ENCODE results near the gene DENND11.

DENND11 gene

DNA sequence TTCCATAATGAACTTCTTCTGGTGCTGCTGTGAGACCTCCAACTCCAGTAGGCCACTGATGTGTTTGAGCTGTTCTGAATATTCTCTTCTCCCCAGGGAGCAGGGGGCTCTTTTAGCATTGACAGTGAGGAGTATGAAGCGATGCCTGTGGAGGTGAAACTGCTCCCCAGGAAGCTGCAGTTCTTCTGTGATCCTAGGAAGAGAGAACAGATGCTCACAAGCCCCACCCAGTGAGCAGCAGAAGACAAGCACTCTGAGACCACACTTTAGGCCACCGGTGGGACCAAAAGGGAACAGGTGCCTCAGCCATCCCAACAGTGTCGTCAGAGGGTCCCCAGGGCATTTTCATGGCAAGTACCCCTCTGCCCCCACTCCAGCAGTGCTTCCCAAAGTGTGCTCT, 49.3 kb downstream of the DENND11 start:
- TF ChIP-seq OSR1 (CRISPR knock-in tag; IDR thresholded peaks at IDR 0.05) (no peak), ISL1 (CRISPR knock-in tag; IDR thresholded peaks at IDR 0.05) (no peak), RARB (CRISPR knock-in tag; IDR thresholded peaks at IDR 0.05) (no peak), GLIS3 (CRISPR knock-in tag; IDR thresholded peaks at IDR 0.05) (no peak), CSDC2 (CRISPR knock-in tag; IDR thresholded peaks at IDR 0.05) (no peak), ZFP3 (CRISPR knock-in tag; IDR thresholded peaks at IDR 0.05) (no peak), POU6F1 (CRISPR knock-in tag; IDR thresholded peaks at IDR 0.05; ENCODE audit: borderline replicate concordance, low read depth) (no peak)
- no peak for ATAC-seq
